Astrocyte of the spinal cord (primary cell): ENCODE results near the gene AGR2.
"Not testable (repeated sequence)": the region's sequence is repeated elsewhere in the genome, so short reads cannot be mapped to it uniquely, and the experiment has no call there.

Experiments
- DNase-seq: peaks from one replicate; pipeline ENCODE4 v3.0.0; 2011; ENCODE audit warnings: low read depth, low spot score
- H3K4me3 ChIP-seq: 2 replicates; pipeline ENCODE4 v1.5.1; 2011; ENCODE audit warnings: low read depth, mild to moderate bottlenecking, low read length, moderate library complexity
- CTCF ChIP-seq: IDR thresholded peaks from 2 replicates; pipeline ENCODE4 v1.5.1; 2012; ENCODE audit warnings: low read depth, mild to moderate bottlenecking, low read length, inconsistent platforms
- in situ Hi-C: cut with HindIII; loops from 2 replicates; pipeline ENCODE4 v1.10.0; 2017; ENCODE audit warnings: low sequenced_read_pairs

The AGR2 gene

GRCh38 chr7:16804674-16805439 is at the start of gene AGR2:
Gene AGR2, minus strand, starts transcription at chr7:16804999. Its CDS starts 3,203 bp downstream, at chr7:16801796.
- in situ Hi-C loops: no loop called here

GRCh38 chr7:16853189-16853588 is 48.4 kb upstream of the AGR2 start:
- DNase-seq, in situ Hi-C loops: not testable (repeated sequence)

More at GRCh38 chr7:16804674-16805439, at the start of gene AGR2:
- TF ChIP-seq CTCF: no peak
- DNase-seq: peak; percentile 6
- H3K4me3 ChIP-seq: no peak within 1 kb of the TSS

GRCh38 chr7:16851829-16852228 is 47.0 kb upstream of the AGR2 start:
- H3K4me3 ChIP-seq: no peak overlapping the region
- no peak for TF ChIP-seq CTCF
- DNase-seq: no peak
- in situ Hi-C loops: no loop called here

More at GRCh38 chr7:16853189-16853588, 48.4 kb upstream of the AGR2 start:
- H3K4me3 ChIP-seq: not testable (repeated sequence)

GRCh38 chr7:16850614-16851466 is 46.0 kb upstream of the AGR2 start:
- DNase-seq: no peak
- H3K4me3 ChIP-seq: no peak overlapping the region
- in situ Hi-C loops: no loop called here
- TF ChIP-seq CTCF: no peak

- in situ Hi-C loops: no loop called here
- TF ChIP-seq CTCF: no peak
- DNase-seq: no peak
- H3K4me3 ChIP-seq: no peak overlapping the region
Measured at GRCh38 chr7:16849296-16850148, 44.7 kb upstream of the AGR2 start.

- DNase-seq: peak; percentile 26
- TF ChIP-seq CTCF: no peak
- in situ Hi-C loops: no loop called here
- no peak overlapping the region for H3K4me3 ChIP-seq
Measured at GRCh38 chr7:16847381-16847860, 42.6 kb upstream of the AGR2 start.
